ENCODE data around the gene ARHGEF17. TPM values are rescaled to one million over a fixed set of nuclear protein-coding genes. Genes with fewer than 3 reads are reported as not detected.

ARHGEF17 gene
- polyA plus RNA-seq, 4 donors = 68.5 to 110 (median 81.9) TPM

Other genes with a start within 250 kb of the ARHGEF17 start
- gene FCHSD2, start 166.0 kb upstream of the ARHGEF17 start, polyA plus RNA-seq (ENCODE audit: insufficient read length in 4 of 4) = 10 to 100 TPM; 38.9 to 53.8 (median 45.7) TPM
- under 1 TPM; 0.07 to 0.84 (median 0.62) TPM for gene P2RY2, start 90.0 kb upstream of the ARHGEF17 start, polyA plus RNA-seq (ENCODE audit: insufficient read length in 4 of 4)
- gene P2RY6, start 35.9 kb upstream of the ARHGEF17 start, polyA plus RNA-seq (ENCODE audit: insufficient read length in 4 of 4) = 1 to 10 TPM in 2 of 4 donors, under 1 TPM in 2; 0.68 to 1.3 (median 1.0) TPM
- gene RELT, start 68.1 kb downstream of the ARHGEF17 start, polyA plus RNA-seq (ENCODE audit: insufficient read length in 4 of 4) = 1 to 10 TPM; 2.2 to 4.9 (median 2.8) TPM

Data from left renal pelvis (tissue), 4 donors.